ENCODE results near the gene UGT1A8.

The UGT1A8 gene

GRCh38 chr2:233803292-233803911, 186.0 kb downstream of the UGT1A8 start:
- DNase-seq: no peak

- DNase-seq: no peak
Measured at GRCh38 chr2:233803994-233804393, 186.6 kb downstream of the UGT1A8 start.

GRCh38 chr2:233807215-233807865, 189.9 kb downstream of the UGT1A8 start:
- no peak for DNase-seq

- DNase-seq: no peak
Measured at GRCh38 chr2:233807966-233808935, 190.8 kb downstream of the UGT1A8 start.

GRCh38 chr2:233810385-233810784, 193.0 kb downstream of the UGT1A8 start:
- no peak for DNase-seq

- no peak for DNase-seq
Measured at GRCh38 chr2:233811087-233811486, 193.7 kb downstream of the UGT1A8 start.

- no peak for DNase-seq
Measured at GRCh38 chr2:233811732-233812131, 194.3 kb downstream of the UGT1A8 start.

GRCh38 chr2:233813236-233814055, 196.0 kb downstream of the UGT1A8 start:
- no peak for DNase-seq

- no peak for DNase-seq
Measured at GRCh38 chr2:233814056-233814835, 196.8 kb downstream of the UGT1A8 start.

- no peak for DNase-seq
Measured at GRCh38 chr2:233815861-233816260, 198.4 kb downstream of the UGT1A8 start.

- DNase-seq: no peak
Measured at GRCh38 chr2:233816334-233816733, 198.9 kb downstream of the UGT1A8 start.

- DNase-seq: no peak
Measured at GRCh38 chr2:233816771-233817170, 199.3 kb downstream of the UGT1A8 start.

- DNase-seq: no peak
Measured at GRCh38 chr2:233817361-233817911, 200.0 kb downstream of the UGT1A8 start.

- DNase-seq: no peak
Measured at GRCh38 chr2:233817995-233818638, 200.7 kb downstream of the UGT1A8 start.

GRCh38 chr2:233818639-233819621, 201.5 kb downstream of the UGT1A8 start:
- DNase-seq: no peak

GRCh38 chr2:233819884-233820773, 202.7 kb downstream of the UGT1A8 start:
- no peak for DNase-seq

GRCh38 chr2:233820774-233821105, 203.3 kb downstream of the UGT1A8 start:
- DNase-seq: no peak

- DNase-seq: no peak
Measured at GRCh38 chr2:233821196-233821595, 203.8 kb downstream of the UGT1A8 start.

GRCh38 chr2:233821709-233822100, 204.3 kb downstream of the UGT1A8 start:
- DNase-seq: no peak
